GM18526 (cell line): ENCODE measurements around the gene ALX4.

Experiments used
- POLR2A ChIP-seq: IDR thresholded peaks from 3 replicates; pipeline ENCODE4 v1.6.1; 2011; ENCODE audit not compliant: insufficient read length; ENCODE audit errors: extremely low read depth

The ALX4 gene

DNA sequence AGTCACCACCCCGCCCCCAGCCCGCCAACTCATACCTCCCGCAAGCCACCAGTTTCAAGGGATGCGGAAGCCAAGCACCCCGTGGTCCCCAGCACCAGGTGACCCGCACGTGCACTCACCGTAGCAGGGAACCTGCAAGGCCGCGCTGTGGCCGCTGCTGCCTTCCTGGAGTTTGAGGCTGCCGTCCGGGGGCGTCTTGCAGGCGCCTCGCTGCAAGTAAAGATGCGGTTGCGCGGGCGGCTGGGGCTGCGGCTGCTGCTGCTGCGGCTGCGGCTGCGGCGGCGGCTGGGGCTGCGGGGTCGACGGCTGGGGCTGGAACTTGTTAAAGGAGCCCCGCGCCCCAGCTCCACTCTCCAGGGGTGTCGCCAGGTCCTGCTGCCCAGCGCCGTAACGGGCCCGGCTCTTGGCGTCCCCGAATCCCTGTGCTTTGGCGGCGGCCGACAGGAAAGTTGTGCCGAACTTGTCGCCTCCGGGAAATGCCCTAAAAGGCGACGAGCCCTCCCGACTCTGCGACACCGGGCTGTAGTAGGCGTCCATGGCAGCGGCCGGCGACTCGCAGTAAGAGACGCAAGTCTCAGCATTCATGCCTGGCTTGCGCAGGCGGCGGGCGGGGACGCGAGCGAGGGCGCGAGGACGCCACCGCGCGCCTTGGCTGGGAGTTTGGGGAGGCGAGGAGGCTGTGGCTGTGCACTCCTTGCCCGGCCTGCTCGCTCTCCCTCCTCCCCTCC lies at the start of gene ALX4:
ALX4 (minus strand) TSS at position 662 of the 728 bp plus-strand sequence; CDS start at position 585, 77 bp downstream.
- TF ChIP-seq POLR2A, result no peak

DNA sequence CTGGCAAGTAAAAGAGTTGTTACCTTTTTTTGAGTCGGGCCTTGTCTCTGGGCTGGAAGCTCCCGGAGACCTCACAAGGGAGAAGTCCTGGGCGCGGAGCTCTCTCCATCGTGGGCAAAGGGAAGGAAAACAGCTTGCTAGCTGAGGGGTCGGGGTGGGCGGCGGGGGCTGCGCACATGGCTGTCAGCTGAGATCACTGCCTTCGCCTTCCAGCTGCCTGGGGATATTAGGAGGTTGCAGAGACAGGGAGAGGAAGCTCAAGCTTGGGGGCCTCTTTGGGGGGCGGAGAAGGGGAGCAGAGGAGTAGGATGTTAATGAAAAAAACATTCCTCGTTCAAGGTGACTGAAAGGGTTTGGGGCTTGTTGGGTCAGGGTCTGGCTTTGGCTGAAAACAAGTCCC lies 49.2 kb upstream of the ALX4 start:
- TF ChIP-seq POLR2A, result no peak

DNA sequence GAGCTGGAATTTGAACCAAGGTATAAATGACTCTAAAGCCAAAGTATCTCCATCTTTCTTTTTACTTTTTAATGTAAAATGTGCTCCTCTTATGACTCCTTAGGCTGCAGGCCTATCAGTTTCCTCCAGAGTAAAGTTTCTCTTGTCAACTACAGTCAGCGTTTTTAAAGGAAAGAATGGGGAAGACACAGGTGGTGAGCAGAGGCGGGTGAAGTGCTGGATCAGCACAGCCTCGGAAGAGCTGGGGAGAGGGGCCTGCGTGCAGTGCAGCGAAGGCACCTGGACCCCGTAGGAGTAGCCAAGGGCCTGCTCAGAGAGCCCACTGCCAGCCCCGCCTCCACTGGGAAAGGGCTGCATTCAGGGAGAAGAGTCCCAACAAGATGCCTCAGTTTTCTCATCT lies 48.8 kb upstream of the ALX4 start:
- TF ChIP-seq POLR2A, result no peak

DNA sequence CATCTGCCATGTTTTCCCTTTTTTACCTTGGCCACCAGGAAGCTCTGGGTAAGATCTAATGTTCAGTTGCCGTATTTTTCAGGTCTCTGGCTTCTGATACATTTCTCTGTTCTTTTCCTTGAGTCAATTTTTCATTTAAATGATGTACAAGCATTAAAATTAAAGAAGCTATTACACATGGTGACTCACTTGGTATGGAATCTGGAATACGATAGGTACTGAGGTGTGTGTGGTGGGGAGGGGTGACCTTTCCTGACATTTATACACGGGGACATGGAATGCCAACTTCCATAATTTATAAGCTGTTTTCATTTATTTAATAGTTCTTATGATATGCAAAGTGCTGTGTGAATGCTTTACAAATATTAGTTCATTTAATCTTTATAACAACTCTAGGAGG lies 47.8 kb upstream of the ALX4 start:
- no peak for TF ChIP-seq POLR2A

DNA sequence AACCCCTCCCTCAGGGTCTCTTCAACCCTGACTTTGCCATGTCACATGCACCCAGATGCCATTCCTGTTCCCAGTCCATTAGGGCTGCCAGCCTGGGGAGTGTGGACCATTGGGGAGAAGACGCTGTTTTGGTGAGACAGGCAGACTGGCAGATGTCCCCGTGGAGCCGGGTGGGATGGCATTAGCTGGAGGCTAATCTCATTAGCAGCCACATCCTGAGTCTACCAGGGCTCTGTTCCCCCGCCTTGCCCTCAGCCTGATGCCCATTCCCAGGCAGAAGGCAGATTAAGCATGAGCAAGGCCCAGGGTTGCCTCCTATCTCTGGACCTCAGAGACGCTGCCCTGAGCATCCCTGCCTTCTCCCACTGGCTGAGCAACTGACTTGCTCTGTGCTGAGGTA lies 46.4 kb upstream of the ALX4 start:
- TF ChIP-seq POLR2A, result no peak

DNA sequence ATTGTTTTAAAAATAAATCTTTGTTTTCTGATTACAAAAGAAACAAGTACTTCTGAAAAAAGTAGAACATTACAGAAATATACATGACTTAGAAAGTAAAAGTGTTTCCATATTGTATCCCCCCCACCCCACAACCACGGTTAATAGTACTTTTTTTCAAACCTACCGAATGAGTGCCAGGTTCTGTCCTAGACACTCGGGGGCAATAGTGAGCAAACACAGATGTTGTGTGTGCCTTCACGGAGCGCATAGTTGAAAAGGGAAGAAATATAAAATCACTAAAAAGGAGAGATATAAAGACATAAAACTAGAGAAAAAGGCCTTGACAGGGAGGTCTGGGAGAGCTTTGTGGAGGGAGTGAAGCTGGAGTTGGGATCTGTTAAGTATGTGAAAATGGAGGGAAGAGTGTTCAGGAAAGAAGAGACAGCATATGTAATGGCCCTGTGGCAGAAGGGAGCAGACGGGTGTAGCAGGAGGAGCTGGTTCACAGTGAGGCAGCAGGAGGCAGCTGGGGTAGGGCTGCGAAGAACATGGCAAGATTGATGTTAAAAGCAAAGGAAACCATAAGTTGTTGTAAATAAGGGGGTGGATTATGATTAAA lies 42.1 kb upstream of the ALX4 start:
- TF ChIP-seq POLR2A, result no peak

DNA sequence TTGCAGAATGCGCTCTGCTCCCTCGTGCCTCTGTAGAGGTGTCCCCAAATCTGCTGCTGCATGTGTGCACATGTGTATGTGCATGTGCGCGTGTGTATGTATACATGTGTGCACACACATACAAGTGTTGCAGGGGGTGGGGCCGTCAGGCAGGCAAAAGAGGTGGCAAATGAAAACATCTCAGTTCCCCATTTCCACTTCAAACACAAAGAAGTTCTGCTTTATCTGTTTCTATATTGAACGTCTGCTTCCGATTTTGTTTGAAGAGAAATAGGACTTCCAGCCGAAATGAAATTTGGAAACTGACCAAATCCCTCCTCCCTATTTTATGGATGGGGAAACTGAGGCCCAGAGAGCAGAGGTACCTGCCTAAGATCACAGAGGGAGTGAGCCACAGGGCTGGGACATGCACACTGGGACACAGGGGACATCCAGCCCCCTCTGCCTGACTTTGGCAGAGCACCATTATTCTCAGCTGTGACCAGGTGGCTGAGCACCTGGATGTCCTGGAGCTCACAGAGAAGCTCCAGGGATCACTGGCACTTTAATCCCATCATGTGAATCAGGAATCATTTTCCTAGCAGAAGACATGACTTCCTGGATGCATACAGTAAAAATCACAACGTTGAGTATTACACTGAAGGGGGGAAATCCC lies 41.2 kb upstream of the ALX4 start:
- no peak for TF ChIP-seq POLR2A

DNA sequence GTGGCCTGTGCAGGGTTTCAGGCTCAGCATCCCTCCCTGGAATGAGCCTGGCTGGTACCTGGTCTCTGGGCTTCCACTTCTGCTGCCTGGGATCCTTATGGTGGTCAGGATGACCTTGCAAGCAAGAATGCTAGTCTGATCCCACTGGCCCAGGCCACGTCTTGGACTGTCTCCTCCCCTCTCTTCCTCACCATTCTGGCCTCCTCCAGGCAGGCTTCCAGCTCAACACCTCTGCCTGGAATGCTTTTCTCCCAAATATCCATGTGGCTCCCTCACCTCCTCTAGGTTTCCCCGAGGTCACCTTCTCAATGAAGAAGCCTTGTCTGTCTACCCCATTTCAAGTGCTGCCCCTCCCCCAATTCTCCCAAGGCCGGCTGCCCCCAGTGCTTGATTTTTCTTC lies 39.4 kb upstream of the ALX4 start:
- TF ChIP-seq POLR2A, result no peak

DNA sequence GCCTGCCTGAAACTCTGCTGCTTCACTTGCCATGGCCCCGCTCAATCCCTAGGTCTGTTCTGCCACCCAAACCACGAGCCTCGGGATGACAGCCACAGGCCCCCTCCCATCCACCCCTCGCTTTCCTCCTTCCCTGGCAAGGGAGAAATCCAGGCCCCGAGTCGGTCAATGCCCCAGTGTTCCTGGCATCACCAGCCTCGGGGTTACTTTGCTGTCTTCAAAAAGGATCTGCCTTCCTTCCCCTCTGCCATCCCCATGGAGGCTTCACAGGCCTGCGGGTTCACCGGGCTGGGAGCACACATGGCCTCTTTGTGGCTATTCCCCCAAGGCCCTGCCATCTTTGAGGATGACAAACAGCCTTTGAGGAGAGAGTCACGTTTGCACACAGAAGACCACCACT lies 38.8 kb upstream of the ALX4 start:
- TF ChIP-seq POLR2A, result no peak

DNA sequence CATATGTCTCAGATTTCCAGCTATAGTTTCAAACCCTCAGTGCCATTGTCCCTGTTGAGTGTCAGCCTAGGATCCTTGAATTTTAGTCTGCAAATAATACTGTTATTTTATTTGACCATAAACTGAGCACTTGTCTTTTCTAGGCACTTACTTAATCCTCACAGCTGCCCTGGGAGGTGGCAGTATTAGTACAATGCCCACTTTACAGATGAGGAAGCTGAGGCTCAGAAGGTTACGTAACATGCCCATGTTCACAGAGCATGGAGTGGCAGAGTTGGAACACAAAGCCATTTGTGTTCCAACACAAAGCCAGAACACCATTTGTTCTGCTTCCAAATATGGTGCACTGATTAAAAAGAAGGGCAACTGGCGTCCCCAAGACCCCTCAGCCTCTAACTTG lies 38.2 kb upstream of the ALX4 start:
- TF ChIP-seq POLR2A, result no peak

DNA sequence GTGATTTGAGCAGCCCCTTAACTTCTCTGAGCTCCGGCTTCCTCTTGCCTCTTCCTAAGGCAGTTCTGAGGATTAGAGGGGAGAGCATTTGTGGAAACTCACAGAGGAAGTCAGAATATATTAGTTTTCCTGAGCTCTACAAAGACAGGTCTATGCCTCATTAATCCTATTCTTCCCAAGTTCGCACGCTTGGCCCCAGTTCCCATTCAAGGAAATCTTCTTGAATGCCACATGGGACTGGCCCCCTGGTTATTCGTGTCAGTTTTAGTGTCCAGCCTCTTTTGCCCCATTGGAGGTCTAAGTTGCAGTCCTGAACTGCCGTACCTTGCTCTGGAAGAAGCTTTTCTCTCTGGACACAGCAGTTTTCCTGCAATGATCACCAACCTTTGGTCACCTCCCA lies 37.6 kb upstream of the ALX4 start:
- no peak for TF ChIP-seq POLR2A

DNA sequence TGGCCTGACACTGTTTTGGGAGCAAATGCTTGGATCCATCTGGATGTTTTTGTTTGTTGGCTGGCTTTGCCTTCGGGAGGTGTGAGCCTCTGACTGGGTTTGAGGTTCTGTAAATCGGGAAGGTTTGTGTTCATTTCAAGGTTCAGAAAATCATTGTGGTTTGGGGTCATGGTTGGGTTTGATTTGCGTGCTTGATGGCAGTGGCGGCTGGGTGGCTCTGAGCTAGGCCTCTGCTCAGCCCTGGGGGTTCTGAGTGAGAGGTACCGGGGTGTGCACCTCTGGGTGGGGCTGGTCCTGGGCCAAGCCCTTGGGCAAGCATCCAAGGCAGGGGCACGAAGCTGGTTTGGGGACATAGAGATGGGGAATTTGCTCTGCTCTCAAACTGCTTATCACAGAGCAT lies 37.0 kb upstream of the ALX4 start:
- TF ChIP-seq POLR2A, result no peak

DNA sequence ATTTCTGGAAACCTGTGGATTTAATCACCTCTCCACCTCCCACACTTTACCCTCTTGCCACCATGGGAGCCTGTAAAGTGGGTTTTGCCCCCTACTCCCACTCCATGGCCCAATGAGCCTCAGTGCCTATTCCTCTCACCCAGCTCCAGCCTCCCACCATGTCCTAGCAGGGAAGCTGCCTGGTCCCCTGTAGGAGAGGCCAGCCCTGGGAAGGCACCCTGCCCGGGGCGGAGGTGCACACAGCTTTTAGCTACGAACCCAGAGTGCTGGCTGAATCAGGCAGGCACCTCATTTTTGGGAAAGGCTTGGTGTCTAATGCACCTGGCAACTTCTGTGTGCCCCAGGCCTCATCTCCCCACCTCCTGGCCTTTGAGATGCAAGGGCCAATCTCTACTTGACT lies 35.8 kb upstream of the ALX4 start:
- TF ChIP-seq POLR2A, result no peak

DNA sequence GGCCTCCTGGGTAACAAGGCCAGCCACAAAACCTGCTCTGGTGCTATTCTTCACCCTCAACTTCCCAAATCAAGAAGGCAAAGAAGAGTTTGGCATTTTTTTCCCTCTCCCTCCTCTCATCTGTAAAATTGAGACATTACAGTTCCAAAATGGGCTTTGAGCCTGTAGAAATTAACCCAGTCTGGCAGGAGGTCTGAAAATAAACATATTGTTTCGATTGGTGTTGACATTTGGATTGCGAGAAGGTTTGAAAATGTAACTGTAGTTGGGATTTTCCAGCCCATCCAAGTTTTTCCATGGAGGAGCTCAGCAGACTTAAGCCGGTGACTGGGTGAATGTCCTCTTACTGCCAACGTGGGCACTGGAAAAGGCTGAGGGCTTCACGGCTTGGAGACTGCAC lies 35.0 kb upstream of the ALX4 start:
- no peak for TF ChIP-seq POLR2A

DNA sequence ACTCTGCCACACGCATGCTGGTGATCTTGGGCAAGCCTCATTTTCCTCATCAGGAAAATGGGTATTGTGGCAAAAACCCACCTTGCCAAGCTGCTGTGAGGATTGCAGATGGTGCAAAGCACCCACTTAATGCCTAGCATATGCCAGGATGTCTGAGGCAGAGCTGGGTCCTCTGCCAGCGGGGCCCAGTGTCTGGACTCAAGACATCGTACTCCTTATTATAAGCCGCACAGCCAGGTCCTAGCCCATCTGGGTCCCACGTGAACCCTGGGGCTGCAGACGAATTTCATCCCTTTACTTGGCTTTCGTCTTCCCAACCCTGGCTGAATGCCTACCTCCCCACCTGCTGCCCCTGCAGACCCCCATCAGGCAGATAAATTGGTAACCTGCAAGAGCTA lies 34.5 kb upstream of the ALX4 start:
- no peak for TF ChIP-seq POLR2A

DNA sequence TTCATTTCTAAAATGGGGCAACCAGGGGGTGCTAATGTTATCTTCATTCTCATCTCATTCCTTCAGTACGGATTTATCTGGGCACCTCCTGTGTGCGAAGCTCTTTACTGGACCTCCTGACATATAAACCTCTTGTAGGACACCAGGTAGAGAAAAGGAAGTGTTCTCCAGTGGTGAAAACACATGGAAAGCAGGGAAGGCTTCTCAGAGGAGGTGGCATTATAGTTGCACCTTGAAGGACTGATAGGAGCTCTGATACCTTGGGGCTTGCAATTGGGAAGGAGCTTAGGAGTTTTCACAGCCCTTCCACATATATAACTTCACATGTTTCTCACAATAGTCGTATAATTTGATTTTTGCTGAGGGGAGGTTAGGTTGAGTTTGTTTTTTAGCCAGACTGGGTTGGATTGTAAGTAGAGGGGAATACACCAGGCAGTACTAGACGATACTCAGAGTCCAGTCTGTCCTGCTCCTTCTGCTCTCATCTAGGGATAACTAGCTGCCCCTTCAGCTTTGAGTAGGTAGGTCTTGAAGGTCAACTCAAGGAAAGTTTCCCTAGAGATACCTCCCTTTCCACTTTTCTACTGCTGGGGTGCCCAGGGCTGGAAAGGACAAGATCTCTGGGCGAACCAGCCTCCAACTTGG lies 34.0 kb upstream of the ALX4 start:
- no peak for TF ChIP-seq POLR2A

DNA sequence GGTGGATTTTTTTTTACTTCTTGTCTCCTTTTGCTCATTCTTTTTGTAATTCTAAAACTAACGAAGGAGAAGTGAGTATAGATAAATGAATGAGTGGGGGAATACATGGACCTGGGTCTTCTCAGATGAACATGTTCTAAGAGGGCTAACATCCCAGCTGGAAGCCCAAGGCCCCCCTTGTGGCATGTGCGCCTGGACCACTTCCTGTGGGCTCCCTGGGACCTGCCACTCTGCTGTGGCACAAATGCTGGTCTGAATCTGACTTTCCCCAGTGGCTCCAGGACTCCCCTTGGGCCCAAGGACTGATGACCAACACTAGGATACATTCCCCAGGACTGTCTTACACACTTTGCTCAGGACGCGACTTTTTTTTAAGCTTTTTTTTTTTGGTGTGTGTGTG lies 32.7 kb upstream of the ALX4 start:
- TF ChIP-seq POLR2A, result no peak

DNA sequence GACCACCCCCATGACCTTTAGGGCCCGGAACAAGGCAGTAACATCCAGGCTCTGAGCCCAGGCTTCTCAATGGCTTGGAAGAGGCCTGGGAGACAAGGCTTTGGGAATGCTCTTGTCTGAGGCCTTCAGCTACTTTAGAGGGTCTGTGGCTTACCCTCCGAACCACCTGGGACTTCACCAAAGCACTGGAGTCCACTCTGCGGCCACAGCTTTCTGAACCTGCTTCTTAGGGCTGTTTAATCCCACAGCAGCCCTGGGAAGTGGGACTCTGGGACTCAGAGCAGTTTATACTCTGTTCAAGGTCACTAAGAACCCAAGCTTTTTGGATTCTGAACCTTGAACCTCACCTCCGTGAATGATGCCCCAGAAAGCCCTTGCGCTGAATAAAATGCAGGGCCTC lies 30.7 kb upstream of the ALX4 start:
- no peak for TF ChIP-seq POLR2A
